NT2/D1 (cell line): Measurements from ENCODE around the gene PPARA.

Source experiments
- YY1 ChIP-seq: IDR thresholded peaks from 2 replicates; pipeline ENCODE4 v1.6.1; 2011; ENCODE audit not compliant: insufficient read length, insufficient read depth
- ZNF274 ChIP-seq: IDR thresholded peaks from 2 replicates; pipeline ENCODE4 v1.6.1; 2011; ENCODE audit warnings: mild to moderate bottlenecking, low read depth, low read length

DNA sequence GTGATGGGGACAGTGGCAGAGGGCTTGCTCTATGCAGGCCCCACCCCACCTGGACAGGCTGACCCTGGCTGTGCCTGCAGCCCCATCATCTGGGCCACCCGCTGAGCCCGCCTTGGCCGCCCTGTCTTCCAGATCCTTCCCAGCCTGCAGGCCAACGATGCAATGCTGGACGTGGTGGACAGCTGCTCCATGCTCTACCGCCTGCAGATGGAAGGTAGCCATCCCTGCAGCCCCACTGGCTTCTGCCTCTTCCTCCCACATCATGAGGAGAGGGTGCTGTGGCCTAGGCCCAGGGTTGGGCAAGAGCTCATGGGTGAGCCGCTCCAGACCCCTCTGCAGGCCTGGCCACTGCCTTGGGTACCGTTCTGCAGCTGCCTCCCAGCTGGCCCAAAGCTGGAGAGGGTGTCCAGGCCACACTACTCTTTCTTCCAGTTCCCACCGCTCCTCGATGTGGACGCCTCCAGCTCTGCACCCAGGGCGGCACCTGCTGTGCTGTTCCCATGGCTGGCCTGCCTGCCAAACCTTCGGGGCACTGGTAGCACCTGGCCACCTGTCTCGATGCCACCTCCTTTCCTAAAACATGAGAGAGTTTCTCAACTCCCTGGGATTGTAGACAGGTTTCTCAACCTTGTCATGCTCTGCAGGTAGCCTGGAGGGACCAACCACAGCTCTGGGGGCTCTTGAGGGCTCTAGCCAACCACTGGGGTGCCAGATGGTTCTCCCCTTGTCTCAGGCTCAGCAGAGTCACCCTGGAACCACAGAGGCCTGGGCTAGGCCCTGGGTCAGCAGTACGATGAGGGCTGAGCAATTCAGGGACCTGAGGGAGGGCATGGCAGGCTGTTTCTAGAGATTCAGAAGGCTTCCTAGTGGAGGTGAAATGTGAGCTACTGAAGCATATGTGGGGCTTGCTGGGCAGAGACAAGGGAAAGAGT, 136.9 kb downstream of the PPARA start:
- TF ChIP-seq ZNF274 (no peak), YY1 (no peak)
